Stimulated activated effector memory CD8-positive, alpha-beta T cell treated with anti-CD3 and anti-CD28 coated beads, Interleukin-12 subunit alpha, Interleukin-12 subunit beta, amount 100 ng/mL, for 72 hours (primary cell): ENCODE results near the gene SYCE1.
"Not testable (repeated sequence)": the region's sequence is repeated elsewhere in the genome, so short reads cannot be mapped to it uniquely, and the experiment has no call there.

Experiments
- ATAC-seq: fragments of 150-1000 bp; cut with Tn5 transposase; 2 replicates; pipeline ENCODE4 v1.10.0; 2021
- DNase-seq, 2 donors: peaks; one replicate each; pipeline ENCODE4 v3.0.0; 2021 to 2022; ENCODE audit warnings: low spot score in 2 of 2
- H3K27ac Mint-ChIP-seq: one replicate; pipeline ENCODE4 v1.8.0; 2022; ENCODE audit warnings: mild to moderate bottlenecking, mixed read lengths
- H3K36me3 Mint-ChIP-seq: one replicate; pipeline ENCODE4 v1.8.0; 2022; ENCODE audit warnings: mild to moderate bottlenecking, mixed read lengths
- H3K4me1 Mint-ChIP-seq: one replicate; pipeline ENCODE4 v1.8.0; 2022; ENCODE audit warnings: mixed read lengths
- H3K4me3 Mint-ChIP-seq: one replicate; pipeline ENCODE4 v1.8.0; 2022; ENCODE audit warnings: mild to moderate bottlenecking, mixed read lengths
- H3K9me3 Mint-ChIP-seq: one replicate; pipeline ENCODE4 v1.8.0; 2022; ENCODE audit warnings: mixed read lengths

Gene SYCE1

GRCh38 chr10:133565441-133566294 is at the start of gene SYCE1:
TSS of gene SYCE1 (minus strand) at chr10:133565583. CDS start at chr10:133565529, 54 bp downstream.
- H3K36me3 Mint-ChIP-seq = no peaks in the 10 kb centered on the region
- H3K4me1 Mint-ChIP-seq = no peaks in the 10 kb centered on the region

GRCh38 chr10:133614830-133615580 is 49.6 kb upstream of the SYCE1 start:
- no peak for ATAC-seq
- no peaks in the 10 kb centered on the region for H3K4me1 Mint-ChIP-seq
- no peak for DNase-seq
- H3K4me3 Mint-ChIP-seq = no peak overlapping the region
- no peaks in the 10 kb centered on the region for H3K9me3 Mint-ChIP-seq
- no peaks in the 10 kb centered on the region for H3K36me3 Mint-ChIP-seq
- H3K27ac Mint-ChIP-seq = no peak overlapping the region

More at GRCh38 chr10:133565441-133566294, at the start of gene SYCE1:
- ATAC-seq = no peak
- H3K27ac Mint-ChIP-seq = no peak within 1 kb of the TSS
- H3K9me3 Mint-ChIP-seq = peaks cover 2% of the 10 kb centered on the region
- DNase-seq = no peak
- no peak within 1 kb of the TSS for H3K4me3 Mint-ChIP-seq

GRCh38 chr10:133613699-133614098 is 48.3 kb upstream of the SYCE1 start:
- Mint-ChIP-seq H3K4me3 (no peak overlapping the region), H3K36me3 (no peaks in the 10 kb centered on the region)

GRCh38 chr10:133611079-133611478 is 45.7 kb upstream of the SYCE1 start:
- Mint-ChIP-seq H3K27ac (no peak overlapping the region), H3K9me3 (no peaks in the 10 kb centered on the region), H3K36me3 (no peaks in the 10 kb centered on the region), H3K4me3 (no peak overlapping the region), H3K4me1 (no peaks in the 10 kb centered on the region)
- DNase-seq (no peak), ATAC-seq (no peak)

More at GRCh38 chr10:133613699-133614098, 48.3 kb upstream of the SYCE1 start:
- Mint-ChIP-seq H3K27ac (no peak overlapping the region), H3K9me3 (no peaks in the 10 kb centered on the region), H3K4me1 (no peaks in the 10 kb centered on the region)
- ATAC-seq (no peak), DNase-seq (no peak)

GRCh38 chr10:133608855-133609254 is 43.5 kb upstream of the SYCE1 start:
- DNase-seq (no peak), ATAC-seq (no peak)
- Mint-ChIP-seq H3K4me1 (no peaks in the 10 kb centered on the region), H3K27ac (no peak overlapping the region), H3K36me3 (no peaks in the 10 kb centered on the region), H3K9me3 (no peaks in the 10 kb centered on the region), H3K4me3 (no peak overlapping the region)

GRCh38 chr10:133603434-133603833 is 38.1 kb upstream of the SYCE1 start:
- not testable (repeated sequence) for H3K27ac Mint-ChIP-seq, H3K36me3 Mint-ChIP-seq, DNase-seq, H3K4me1 Mint-ChIP-seq, ATAC-seq, H3K9me3 Mint-ChIP-seq, H3K4me3 Mint-ChIP-seq

- H3K4me1 Mint-ChIP-seq = no peaks in the 10 kb centered on the region
- H3K4me3 Mint-ChIP-seq = no peak overlapping the region
- H3K9me3 Mint-ChIP-seq = no peaks in the 10 kb centered on the region
- DNase-seq (no peak), ATAC-seq (no peak)
- H3K36me3 Mint-ChIP-seq = no peaks in the 10 kb centered on the region
- H3K27ac Mint-ChIP-seq = no peak overlapping the region
Measured at GRCh38 chr10:133600657-133601056, 35.3 kb upstream of the SYCE1 start.

GRCh38 chr10:133599869-133600268 is 34.5 kb upstream of the SYCE1 start:
- not testable (repeated sequence) for H3K9me3 Mint-ChIP-seq, H3K4me1 Mint-ChIP-seq, H3K36me3 Mint-ChIP-seq, H3K27ac Mint-ChIP-seq, DNase-seq, ATAC-seq, H3K4me3 Mint-ChIP-seq

GRCh38 chr10:133592716-133593115 is 27.3 kb upstream of the SYCE1 start:
- ATAC-seq (no peak), DNase-seq (no peak)
- Mint-ChIP-seq H3K36me3 (no peaks in the 10 kb centered on the region), H3K4me3 (no peak overlapping the region), H3K4me1 (no peaks in the 10 kb centered on the region), H3K9me3 (no peaks in the 10 kb centered on the region), H3K27ac (no peak overlapping the region)

GRCh38 chr10:133590970-133591359 is 25.6 kb upstream of the SYCE1 start:
- Mint-ChIP-seq H3K27ac (no peak overlapping the region), H3K4me1 (no peaks in the 10 kb centered on the region), H3K9me3 (no peaks in the 10 kb centered on the region), H3K4me3 (no peak overlapping the region), H3K36me3 (no peaks in the 10 kb centered on the region)
- no peak for DNase-seq
- no peak for ATAC-seq

GRCh38 chr10:133590226-133590969 is 25.0 kb upstream of the SYCE1 start:
- Mint-ChIP-seq H3K36me3 (no peaks in the 10 kb centered on the region), H3K4me3 (no peak overlapping the region), H3K9me3 (no peaks in the 10 kb centered on the region), H3K27ac (no peak overlapping the region), H3K4me1 (no peaks in the 10 kb centered on the region)
- no peak for ATAC-seq
- DNase-seq = no peak

- ATAC-seq, H3K4me3 Mint-ChIP-seq: not testable (repeated sequence)
- peaks cover 13% of the 10 kb centered on the region for H3K9me3 Mint-ChIP-seq
Measured at GRCh38 chr10:133577037-133577436, 11.7 kb upstream of the SYCE1 start.

GRCh38 chr10:133573460-133573859 is 8.1 kb upstream of the SYCE1 start:
- not testable (repeated sequence) for H3K36me3 Mint-ChIP-seq, DNase-seq, ATAC-seq, H3K4me1 Mint-ChIP-seq, H3K27ac Mint-ChIP-seq, H3K9me3 Mint-ChIP-seq, H3K4me3 Mint-ChIP-seq

More at GRCh38 chr10:133577037-133577436, 11.7 kb upstream of the SYCE1 start:
- not testable (repeated sequence) for H3K27ac Mint-ChIP-seq, H3K36me3 Mint-ChIP-seq, DNase-seq, H3K4me1 Mint-ChIP-seq

GRCh38 chr10:133572055-133572454 is 6.7 kb upstream of the SYCE1 start:
- H3K4me1 Mint-ChIP-seq, H3K4me3 Mint-ChIP-seq, ATAC-seq, H3K27ac Mint-ChIP-seq, H3K36me3 Mint-ChIP-seq, DNase-seq: not testable (repeated sequence)
- peaks cover 11% of the 10 kb centered on the region for H3K9me3 Mint-ChIP-seq

GRCh38 chr10:133569801-133570200 is 4.4 kb upstream of the SYCE1 start:
- not testable (repeated sequence) for H3K27ac Mint-ChIP-seq, ATAC-seq, H3K4me1 Mint-ChIP-seq, DNase-seq, H3K4me3 Mint-ChIP-seq, H3K36me3 Mint-ChIP-seq
- peaks cover 11% of the 10 kb centered on the region for H3K9me3 Mint-ChIP-seq
